ENCODE results near the gene NCOA5. TPM values are rescaled to one million over a fixed set of nuclear protein-coding genes. Genes with fewer than 3 reads are reported as not detected.
A peak's percentile ranks its signal among the peaks of the same experiment; 100 is the strongest.

Gene NCOA5
- total and polyA plus RNA-seq, 9 of the 15 experiments (the other 6 are each of a cell fraction or from before 2014, with no cell fraction given) = 3.9 to 22.8 (median 13.8) TPM

- peak; percentile 51; the same call in 1 of the 2 replicates for TF ChIP-seq ZBTB40 (IDR thresholded peaks at IDR 0.05)
- TF ChIP-seq ZBTB40 (CRISPR knock-in tag; IDR thresholded peaks at IDR 0.05) = no peak
- no peak for TF ChIP-seq TEAD2 (tag; IDR thresholded peaks at IDR 0.05)
- TF ChIP-seq OTX1 (CRISPR knock-in tag; IDR thresholded peaks at IDR 0.05) = no peak
- TF ChIP-seq ZBTB26 (CRISPR knock-in tag; IDR thresholded peaks at IDR 0.05) = no peak
- TF ChIP-seq ZBTB17 (CRISPR knock-in tag; IDR thresholded peaks at IDR 0.05) = no peak
- no peak for TF ChIP-seq BRD9 (IDR thresholded peaks at IDR 0.05; ENCODE audit: low read depth, partially characterized antibody)
- TF ChIP-seq ZEB2 (IDR thresholded peaks at IDR 0.05) = peak; percentile 79; the same call in 1 of the 2 replicates
- TF ChIP-seq BRD4 (IDR thresholded peaks at IDR 0.05) = no peak
- TF ChIP-seq, protein P1, sequence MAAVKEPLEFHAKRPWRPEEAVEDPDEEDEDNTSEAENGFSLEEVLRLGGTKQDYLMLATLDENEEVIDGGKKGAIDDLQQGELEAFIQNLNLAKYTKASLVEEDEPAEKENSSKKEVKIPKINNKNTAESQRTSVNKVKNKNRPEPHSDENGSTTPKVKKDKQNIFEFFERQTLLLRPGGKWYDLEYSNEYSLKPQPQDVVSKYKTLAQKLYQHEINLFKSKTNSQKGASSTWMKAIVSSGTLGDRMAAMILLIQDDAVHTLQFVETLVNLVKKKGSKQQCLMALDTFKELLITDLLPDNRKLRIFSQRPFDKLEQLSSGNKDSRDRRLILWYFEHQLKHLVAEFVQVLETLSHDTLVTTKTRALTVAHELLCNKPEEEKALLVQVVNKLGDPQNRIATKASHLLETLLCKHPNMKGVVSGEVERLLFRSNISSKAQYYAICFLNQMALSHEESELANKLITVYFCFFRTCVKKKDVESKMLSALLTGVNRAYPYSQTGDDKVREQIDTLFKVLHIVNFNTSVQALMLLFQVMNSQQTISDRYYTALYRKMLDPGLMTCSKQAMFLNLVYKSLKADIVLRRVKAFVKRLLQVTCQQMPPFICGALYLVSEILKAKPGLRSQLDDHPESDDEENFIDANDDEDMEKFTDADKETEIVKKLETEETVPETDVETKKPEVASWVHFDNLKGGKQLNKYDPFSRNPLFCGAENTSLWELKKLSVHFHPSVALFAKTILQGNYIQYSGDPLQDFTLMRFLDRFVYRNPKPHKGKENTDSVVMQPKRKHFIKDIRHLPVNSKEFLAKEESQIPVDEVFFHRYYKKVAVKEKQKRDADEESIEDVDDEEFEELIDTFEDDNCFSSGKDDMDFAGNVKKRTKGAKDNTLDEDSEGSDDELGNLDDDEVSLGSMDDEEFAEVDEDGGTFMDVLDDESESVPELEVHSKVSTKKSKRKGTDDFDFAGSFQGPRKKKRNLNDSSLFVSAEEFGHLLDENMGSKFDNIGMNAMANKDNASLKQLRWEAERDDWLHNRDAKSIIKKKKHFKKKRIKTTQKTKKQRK (IDR thresholded peaks at IDR 0.05; ENCODE audit: borderline replicate concordance, low read depth, low read length) = no peak
- TF ChIP-seq, protein P2, sequence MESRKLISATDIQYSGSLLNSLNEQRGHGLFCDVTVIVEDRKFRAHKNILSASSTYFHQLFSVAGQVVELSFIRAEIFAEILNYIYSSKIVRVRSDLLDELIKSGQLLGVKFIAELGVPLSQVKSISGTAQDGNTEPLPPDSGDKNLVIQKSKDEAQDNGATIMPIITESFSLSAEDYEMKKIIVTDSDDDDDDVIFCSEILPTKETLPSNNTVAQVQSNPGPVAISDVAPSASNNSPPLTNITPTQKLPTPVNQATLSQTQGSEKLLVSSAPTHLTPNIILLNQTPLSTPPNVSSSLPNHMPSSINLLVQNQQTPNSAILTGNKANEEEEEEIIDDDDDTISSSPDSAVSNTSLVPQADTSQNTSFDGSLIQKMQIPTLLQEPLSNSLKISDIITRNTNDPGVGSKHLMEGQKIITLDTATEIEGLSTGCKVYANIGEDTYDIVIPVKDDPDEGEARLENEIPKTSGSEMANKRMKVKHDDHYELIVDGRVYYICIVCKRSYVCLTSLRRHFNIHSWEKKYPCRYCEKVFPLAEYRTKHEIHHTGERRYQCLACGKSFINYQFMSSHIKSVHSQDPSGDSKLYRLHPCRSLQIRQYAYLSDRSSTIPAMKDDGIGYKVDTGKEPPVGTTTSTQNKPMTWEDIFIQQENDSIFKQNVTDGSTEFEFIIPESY (CRISPR knock-in tag; IDR thresholded peaks at IDR 0.05) = no peak
- no peak for TF ChIP-seq NCOR1 (IDR thresholded peaks at IDR 0.05)
- 0 out of 2 replicates have a peak, but pooled peaks have one; percentile 28 for TF ChIP-seq SOX6 (IDR thresholded peaks at IDR 0.05)
These were observed 75.8 kb downstream of the NCOA5 start (continued) for GRCh38 chr20:46013829-46014516.
